Measurements from ENCODE around the gene C1orf53.

Gene C1orf53

GRCh38 chr1:197911111-197911856, 8.9 kb downstream of the C1orf53 start:
- TF ChIP-seq CTCF (IDR thresholded peaks at IDR 0.05; ENCODE audit: borderline replicate concordance, control extremely low read depth, extremely low read depth, insufficient read depth, missing control alignments): no peak
- in situ Hi-C loops (cut with MboI; ENCODE audit: low sequenced_read_pairs, unreplicated experiment): no loop called here
- peak; percentile 41 for DNase-seq (ENCODE audit: low spot score)

GRCh38 chr1:197911857-197912696, 9.6 kb downstream of the C1orf53 start:
- TF ChIP-seq CTCF (IDR thresholded peaks at IDR 0.05; ENCODE audit: borderline replicate concordance, control extremely low read depth, extremely low read depth, insufficient read depth, missing control alignments): no peak
- DNase-seq (ENCODE audit: low spot score): peak; percentile 31
- in situ Hi-C loops (cut with MboI; ENCODE audit: low sequenced_read_pairs, unreplicated experiment): no loop called here

DNA sequence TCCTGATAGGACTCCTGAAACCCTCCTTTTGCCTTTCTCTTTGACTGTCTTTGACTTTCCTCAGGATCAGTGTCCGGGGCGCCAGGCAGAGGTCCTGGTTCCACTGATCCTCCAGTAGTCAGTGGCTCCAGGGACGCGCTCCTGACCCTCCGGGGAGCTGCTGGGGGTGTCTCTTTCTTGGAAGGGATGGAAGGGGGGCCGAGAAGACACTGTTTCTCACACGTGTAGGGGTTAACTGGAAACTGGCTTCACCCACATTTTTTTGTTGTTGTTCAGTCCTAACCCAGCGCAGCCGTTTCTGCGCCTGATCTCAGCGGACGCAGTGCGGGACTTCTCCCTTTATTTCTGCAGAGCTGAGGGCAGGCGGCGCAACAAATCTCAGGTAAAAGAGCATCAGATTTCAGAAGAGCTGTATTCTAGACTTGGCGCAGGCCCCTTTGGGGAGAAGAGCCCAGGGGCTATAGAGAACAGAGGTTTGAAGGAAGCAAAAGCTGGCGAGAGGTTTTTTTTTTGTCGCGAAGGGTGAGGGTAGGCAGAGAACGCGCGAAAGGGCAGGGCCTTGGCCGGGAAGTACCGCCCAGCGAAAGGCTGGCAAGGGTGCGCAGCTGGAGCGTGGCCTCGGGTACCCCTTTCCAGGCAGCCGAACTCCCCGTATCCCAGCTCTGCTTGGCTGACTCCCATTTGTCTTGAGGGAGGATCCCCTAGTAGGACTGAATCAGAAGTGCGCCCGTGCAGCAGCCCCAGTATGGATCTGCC, 10.5 kb downstream of the C1orf53 start:
- in situ Hi-C loops (cut with MboI; ENCODE audit: low sequenced_read_pairs, unreplicated experiment): no loop called here
- peak; percentile 23 for DNase-seq (ENCODE audit: low spot score)
- no peak for TF ChIP-seq CTCF (IDR thresholded peaks at IDR 0.05; ENCODE audit: borderline replicate concordance, control extremely low read depth, extremely low read depth, insufficient read depth, missing control alignments)

GRCh38 chr1:197913495-197914276, 11.3 kb downstream of the C1orf53 start:
- in situ Hi-C loops (cut with MboI; ENCODE audit: low sequenced_read_pairs, unreplicated experiment): no loop called here
- TF ChIP-seq CTCF (IDR thresholded peaks at IDR 0.05; ENCODE audit: borderline replicate concordance, control extremely low read depth, extremely low read depth, insufficient read depth, missing control alignments): no peak
- peak; percentile 25 for DNase-seq (ENCODE audit: low spot score)

DNA sequence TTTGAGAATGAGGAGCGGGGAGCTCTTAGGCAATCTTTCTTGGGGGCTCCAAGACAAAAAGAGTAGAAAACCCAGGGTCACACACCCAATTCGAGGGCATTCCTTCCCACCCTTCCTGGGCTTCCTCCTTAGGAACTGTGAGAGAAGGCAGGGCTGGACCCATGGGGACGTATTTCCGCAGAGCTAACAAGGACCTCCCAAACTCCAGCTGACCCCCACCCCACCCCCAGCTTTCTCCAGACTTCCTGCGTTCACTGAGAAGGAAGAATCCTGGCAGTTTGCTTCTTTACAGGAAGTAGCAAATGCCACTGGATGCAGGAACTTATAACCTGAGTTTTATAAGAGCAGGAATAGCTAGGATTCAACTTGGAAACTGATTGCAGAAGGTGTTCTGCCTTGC, 12.1 kb downstream of the C1orf53 start:
- in situ Hi-C loops (cut with MboI; ENCODE audit: low sequenced_read_pairs, unreplicated experiment): no loop called here
- no peak for TF ChIP-seq CTCF (IDR thresholded peaks at IDR 0.05; ENCODE audit: borderline replicate concordance, control extremely low read depth, extremely low read depth, insufficient read depth, missing control alignments)
- DNase-seq (ENCODE audit: low spot score): no peak

Measured in GM13976 (cell line).